Liver (tissue), 9 donors: Measurements from ENCODE around the gene TOM1L2. TPM values are rescaled to one million over a fixed set of nuclear protein-coding genes. Genes with fewer than 3 reads are reported as not detected.

Experiments used
- DNase-seq: peaks from one replicate; pipeline ENCODE4 v3.0.0-alpha.2; 2017; ENCODE audit warnings: low spot score
- H3K27ac ChIP-seq, 2 donors: one replicate each; pipeline ENCODE4 v1.7.0; 2013; ENCODE audit warnings: inconsistent platforms in 2 of 2, low read length in 2 of 2, control low read depth in 1 of 2, low read depth in 1 of 2, mild to moderate bottlenecking in 1 of 2
- H3K27me3 ChIP-seq, 4 donors: one replicate each; pipeline versions ENCODE4 v1.6.1 to v1.7.0; 2013; ENCODE audit warnings: low read length in 3 of 4, inconsistent platforms in 1 of 4, mild to moderate bottlenecking in 1 of 4, moderate library complexity in 1 of 4; ENCODE audit not compliant: control insufficient read depth in 4 of 4, insufficient read depth in 4 of 4
- H3K36me3 ChIP-seq, 4 donors: one replicate each; pipeline versions ENCODE4 v1.6.1 to v1.7.0; 2013; ENCODE audit warnings: low read length in 3 of 4, mild to moderate bottlenecking in 3 of 4, low read depth in 1 of 4, moderate library complexity in 1 of 4; ENCODE audit not compliant: control insufficient read depth in 4 of 4, insufficient read depth in 3 of 4
- H3K4me1 ChIP-seq, 4 donors: one replicate each; pipeline versions ENCODE4 v1.6.1 to v1.7.0; 2013; ENCODE audit warnings: low read length in 3 of 4, mild to moderate bottlenecking in 3 of 4, moderate library complexity in 1 of 4; ENCODE audit not compliant: control insufficient read depth in 4 of 4, insufficient read depth in 4 of 4
- H3K4me3 ChIP-seq, 3 donors: one replicate each; pipeline versions ENCODE4 v1.6.1 to v1.7.0; 2013; ENCODE audit warnings: low read length in 3 of 3, control low read depth in 1 of 3, low read depth in 1 of 3, mild to moderate bottlenecking in 1 of 3
- H3K9ac ChIP-seq, 2 donors: one replicate each; pipeline ENCODE4 v1.7.0; 2013; ENCODE audit warnings: low read length in 2 of 2, mild to moderate bottlenecking in 2 of 2, moderate library complexity in 2 of 2, control low read depth in 1 of 2, low read depth in 1 of 2
- H3K9me3 ChIP-seq, 4 donors: one replicate each; pipeline versions ENCODE4 v1.6.1 to v1.7.0; 2013; ENCODE audit warnings: low read length in 3 of 4; ENCODE audit not compliant: control insufficient read depth in 4 of 4
- ATF3 ChIP-seq: IDR thresholded peaks from 2 replicates; pipeline ENCODE4 v1.6.1; 2016; ENCODE audit warnings: antibody characterized with exemption
- CTCF ChIP-seq: fragments of 150-350 bp; IDR thresholded peaks from 2 replicates; pipeline ENCODE4 v1.5.1; 2017; ENCODE audit warnings: improper control_type of control experiment, low read depth, low read length; ENCODE audit not compliant: missing input control
- EGR1 ChIP-seq, 2 donors: IDR thresholded peaks; 2 replicates each; pipeline ENCODE4 v1.6.1; 2016 to 2018; ENCODE audit warnings: antibody characterized with exemption in 2 of 2, low read depth in 2 of 2
- FOXA1 ChIP-seq: IDR thresholded peaks from 2 replicates; pipeline ENCODE4 v1.6.1; 2016; ENCODE audit warnings: antibody characterized with exemption
- FOXA2 ChIP-seq: IDR thresholded peaks from 2 replicates; pipeline ENCODE4 v1.6.1; 2016; ENCODE audit warnings: antibody characterized with exemption
- GABPA ChIP-seq, 2 donors: IDR thresholded peaks in 1 of 2; conservative IDR thresholded peaks in 1 of 2; 2 replicates each; pipeline ENCODE4 v1.6.1; 2016; ENCODE audit warnings: antibody characterized with exemption in 2 of 2, mild to moderate bottlenecking in 1 of 2, moderate library complexity in 1 of 2
- HNF4A ChIP-seq, 2 donors: conservative IDR thresholded peaks; 2 replicates each; pipeline ENCODE4 v1.6.1; 2016; ENCODE audit warnings: antibody characterized with exemption in 2 of 2, mild to moderate bottlenecking in 2 of 2
- HNF4G ChIP-seq: IDR thresholded peaks from 2 replicates; pipeline ENCODE4 v1.6.1; 2016; ENCODE audit warnings: antibody characterized with exemption
- JUND ChIP-seq, 2 donors: IDR thresholded peaks; 2 replicates each; pipeline ENCODE4 v1.6.1; 2016; ENCODE audit warnings: antibody characterized with exemption in 2 of 2
- MAX ChIP-seq: IDR thresholded peaks from 2 replicates; pipeline ENCODE4 v1.6.1; 2016; ENCODE audit warnings: antibody characterized with exemption
- NR2F2 ChIP-seq: IDR thresholded peaks from 2 replicates; pipeline ENCODE4 v1.6.1; 2016; ENCODE audit warnings: antibody characterized with exemption
- RAD21 ChIP-seq, 2 donors: IDR thresholded peaks; 2 replicates each; pipeline ENCODE4 v1.6.1; 2016; ENCODE audit warnings: antibody characterized with exemption in 2 of 2, mild to moderate bottlenecking in 2 of 2
- SP1 ChIP-seq: IDR thresholded peaks from 2 replicates; pipeline ENCODE4 v1.6.1; 2018; ENCODE audit warnings: antibody characterized with exemption, mild to moderate bottlenecking
- TAF1 ChIP-seq: conservative IDR thresholded peaks from 2 replicates; pipeline ENCODE4 v1.6.1; 2016; ENCODE audit warnings: antibody characterized with exemption, mild to moderate bottlenecking
- YY1 ChIP-seq: IDR thresholded peaks from 2 replicates; pipeline ENCODE4 v1.6.1; 2016; ENCODE audit warnings: antibody characterized with exemption, mild to moderate bottlenecking
- ZBTB33 ChIP-seq: IDR thresholded peaks from 2 replicates; pipeline ENCODE4 v1.6.1; 2016; ENCODE audit warnings: antibody characterized with exemption
- polyA plus RNA-seq, 2 donors: library from polyadenylated mRNA; stranded (reverse) in 1 of 2; unstranded in 1 of 2; fragments of 200-250 nt in 1 of 2; fragments of >200 nt in 1 of 2; fragmentation: Nextera tagmentation in 1 of 2; extraction: Ambion mirVana in 1 of 2; gene quantifications; one replicate each; pipeline versions ENCODE4 v1.2.1 to v1.2.3, GENCODE V29; 2013 to 2015
- total RNA-seq, 2 donors: library from RNA; depleted of rRNA; stranded (reverse); fragments of >200 nt; gene quantifications; one replicate each; pipeline ENCODE4 v1.2.3, GENCODE V29; 2014
- TF ChIP-seq, protein P1 (sequence below): IDR thresholded peaks from 2 replicates; pipeline ENCODE4 v1.6.1; 2016; ENCODE audit warnings: antibody characterized with exemption, mild to moderate bottlenecking
- donor health status: healthy.
- donor health status: healthy.
- donor health status: healthy.
- donor health status: healthy.
- donor health status: healthy.

TOM1L2 gene
- total and polyA plus RNA-seq, 4 donors: 5.0 to 24.0 (median 9.3) TPM

DNA sequence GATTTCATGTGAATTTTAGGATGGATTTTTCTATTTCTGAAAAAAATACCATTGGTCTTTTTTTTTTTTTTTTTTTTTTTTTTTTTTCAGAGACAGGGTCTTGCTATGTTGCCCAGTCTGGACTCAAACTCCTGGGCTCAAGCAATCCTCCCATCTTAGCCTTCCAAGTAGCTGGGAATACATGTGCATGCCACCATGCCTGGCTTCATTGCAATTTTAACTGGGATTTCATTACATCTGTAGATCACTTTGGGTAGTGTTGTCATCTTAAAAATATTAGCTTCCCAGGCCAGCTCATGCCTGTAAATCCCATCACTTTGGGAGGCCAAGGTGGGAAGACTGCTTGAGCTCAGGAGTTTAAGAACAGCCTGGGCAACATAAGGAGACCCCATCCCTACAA is 54.8 kb downstream of the TOM1L2 start:
- no peaks in the 10 kb centered on the region for H3K9me3 ChIP-seq
- peaks cover 0 to 19% (median 17%) of the 10 kb centered on the region in 4 donors for H3K4me1 ChIP-seq
- no peak overlapping the region for H3K9ac ChIP-seq
- DNase-seq: no peak
- H3K27me3 ChIP-seq: no peaks in the 10 kb centered on the region
- TF ChIP-seq CTCF (no peak), HNF4A (conservative IDR thresholded peaks at IDR 0.05) (no peak), EGR1 (IDR thresholded peaks at IDR 0.05; ENCODE audit: low read depth in 2 of 2) (no peak), RAD21 (IDR thresholded peaks at IDR 0.05) (no peak), NR2F2 (no peak), FOXA2 (no peak), GABPA (IDR thresholded peaks at IDR 0.05 in 1 of 2, conservative IDR thresholded peaks at IDR 0.05 in 1 of 2) (no peak), FOXA1 (no peak), TAF1 (no peak), MAX (no peak), ATF3 (no peak), JUND (IDR thresholded peaks at IDR 0.05) (no peak), YY1 (no peak)
- TF ChIP-seq, protein P1, sequence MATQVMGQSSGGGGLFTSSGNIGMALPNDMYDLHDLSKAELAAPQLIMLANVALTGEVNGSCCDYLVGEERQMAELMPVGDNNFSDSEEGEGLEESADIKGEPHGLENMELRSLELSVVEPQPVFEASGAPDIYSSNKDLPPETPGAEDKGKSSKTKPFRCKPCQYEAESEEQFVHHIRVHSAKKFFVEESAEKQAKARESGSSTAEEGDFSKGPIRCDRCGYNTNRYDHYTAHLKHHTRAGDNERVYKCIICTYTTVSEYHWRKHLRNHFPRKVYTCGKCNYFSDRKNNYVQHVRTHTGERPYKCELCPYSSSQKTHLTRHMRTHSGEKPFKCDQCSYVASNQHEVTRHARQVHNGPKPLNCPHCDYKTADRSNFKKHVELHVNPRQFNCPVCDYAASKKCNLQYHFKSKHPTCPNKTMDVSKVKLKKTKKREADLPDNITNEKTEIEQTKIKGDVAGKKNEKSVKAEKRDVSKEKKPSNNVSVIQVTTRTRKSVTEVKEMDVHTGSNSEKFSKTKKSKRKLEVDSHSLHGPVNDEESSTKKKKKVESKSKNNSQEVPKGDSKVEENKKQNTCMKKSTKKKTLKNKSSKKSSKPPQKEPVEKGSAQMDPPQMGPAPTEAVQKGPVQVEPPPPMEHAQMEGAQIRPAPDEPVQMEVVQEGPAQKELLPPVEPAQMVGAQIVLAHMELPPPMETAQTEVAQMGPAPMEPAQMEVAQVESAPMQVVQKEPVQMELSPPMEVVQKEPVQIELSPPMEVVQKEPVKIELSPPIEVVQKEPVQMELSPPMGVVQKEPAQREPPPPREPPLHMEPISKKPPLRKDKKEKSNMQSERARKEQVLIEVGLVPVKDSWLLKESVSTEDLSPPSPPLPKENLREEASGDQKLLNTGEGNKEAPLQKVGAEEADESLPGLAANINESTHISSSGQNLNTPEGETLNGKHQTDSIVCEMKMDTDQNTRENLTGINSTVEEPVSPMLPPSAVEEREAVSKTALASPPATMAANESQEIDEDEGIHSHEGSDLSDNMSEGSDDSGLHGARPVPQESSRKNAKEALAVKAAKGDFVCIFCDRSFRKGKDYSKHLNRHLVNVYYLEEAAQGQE: no peak
- H3K4me3 ChIP-seq: no peak overlapping the region
- no peak overlapping the region for H3K27ac ChIP-seq
- H3K36me3 ChIP-seq: peaks cover 0 to under 1% (median 0%) of the 10 kb centered on the region in 4 donors

GRCh38 chr17:17915183-17915582 is 57.0 kb downstream of the TOM1L2 start:
- Histone ChIP-seq H3K4me1 (peaks cover 3 to 14% (median 11%) of the 10 kb centered on the region in 4 donors), H3K9ac (no peak overlapping the region), H3K27me3 (no peaks in the 10 kb centered on the region)

More at GRCh38 chr17:17915183-17915582, 57.0 kb downstream of the TOM1L2 start:
- H3K9me3 ChIP-seq: no peaks in the 10 kb centered on the region
- no peak for DNase-seq
- H3K27ac ChIP-seq: no peak overlapping the region
- no peak overlapping the region for H3K4me3 ChIP-seq
- TF ChIP-seq JUND (IDR thresholded peaks at IDR 0.05) (no peak), TAF1 (no peak), CTCF (no peak), SP1 (no peak), NR2F2 (no peak), FOXA2 (no peak), ATF3 (no peak), RAD21 (IDR thresholded peaks at IDR 0.05) (no peak), GABPA (IDR thresholded peaks at IDR 0.05 in 1 of 2, conservative IDR thresholded peaks at IDR 0.05 in 1 of 2) (no peak), ZBTB33 (no peak), HNF4G (no peak)
- TF ChIP-seq, protein P1: no peak
- H3K36me3 ChIP-seq: peaks cover 0 to 1% (median 0%) of the 10 kb centered on the region in 4 donors
